Measurements from ENCODE around the gene TMEM11.

- no peak for TF ChIP-seq CTCF (IDR thresholded peaks at IDR 0.05; ENCODE audit: insufficient read depth, low read length)
- TF ChIP-seq SPI1 (IDR thresholded peaks at IDR 0.05; ENCODE audit: borderline replicate concordance, low read depth), result no peak
Measured at GRCh38 chr17:21185061-21185460, 28.9 kb downstream of the TMEM11 start.
